22Rv1 (cell line): ENCODE measurements around the gene VANGL1.

Experiments
- ZFX ChIP-seq: fragments of 450-650 bp; IDR thresholded peaks from 2 replicates; pipeline ENCODE4 v1.6.1; 2017; ENCODE audit warnings: antibody characterized with exemption, borderline replicate concordance
- TF ChIP-seq, protein P1 (sequence below): fragments of 450-650 bp; IDR thresholded peaks from 2 replicates; pipeline ENCODE4 v1.5.1; 2017; ENCODE audit warnings: mild to moderate bottlenecking

DNA sequence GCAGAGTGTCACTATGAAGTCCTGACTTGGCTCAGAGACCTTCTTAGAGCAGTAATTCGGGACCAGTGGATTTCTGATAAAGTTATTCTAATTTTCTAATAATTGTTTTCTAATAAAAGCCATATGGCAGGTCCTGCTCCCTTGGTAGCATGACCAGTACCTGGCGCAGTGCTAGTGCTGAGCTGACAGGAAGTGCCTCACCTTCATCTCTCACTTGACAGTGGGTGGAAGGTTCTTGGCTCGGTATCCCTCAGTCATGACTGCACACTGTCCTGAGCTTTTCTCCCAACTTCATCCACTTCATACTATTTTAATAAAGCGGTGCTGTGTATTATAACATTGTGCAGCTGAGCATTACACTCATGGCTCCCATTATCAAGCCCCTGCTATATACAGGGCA, 14.1 kb downstream of the VANGL1 start:
- TF ChIP-seq, protein P1, sequence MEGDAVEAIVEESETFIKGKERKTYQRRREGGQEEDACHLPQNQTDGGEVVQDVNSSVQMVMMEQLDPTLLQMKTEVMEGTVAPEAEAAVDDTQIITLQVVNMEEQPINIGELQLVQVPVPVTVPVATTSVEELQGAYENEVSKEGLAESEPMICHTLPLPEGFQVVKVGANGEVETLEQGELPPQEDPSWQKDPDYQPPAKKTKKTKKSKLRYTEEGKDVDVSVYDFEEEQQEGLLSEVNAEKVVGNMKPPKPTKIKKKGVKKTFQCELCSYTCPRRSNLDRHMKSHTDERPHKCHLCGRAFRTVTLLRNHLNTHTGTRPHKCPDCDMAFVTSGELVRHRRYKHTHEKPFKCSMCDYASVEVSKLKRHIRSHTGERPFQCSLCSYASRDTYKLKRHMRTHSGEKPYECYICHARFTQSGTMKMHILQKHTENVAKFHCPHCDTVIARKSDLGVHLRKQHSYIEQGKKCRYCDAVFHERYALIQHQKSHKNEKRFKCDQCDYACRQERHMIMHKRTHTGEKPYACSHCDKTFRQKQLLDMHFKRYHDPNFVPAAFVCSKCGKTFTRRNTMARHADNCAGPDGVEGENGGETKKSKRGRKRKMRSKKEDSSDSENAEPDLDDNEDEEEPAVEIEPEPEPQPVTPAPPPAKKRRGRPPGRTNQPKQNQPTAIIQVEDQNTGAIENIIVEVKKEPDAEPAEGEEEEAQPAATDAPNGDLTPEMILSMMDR: no peak
- no peak for TF ChIP-seq ZFX
